ENCODE data around the gene IGFN1.

Gene IGFN1

GRCh38 chr1:201268604-201269151 lies 78.1 kb downstream of the IGFN1 start:
- no peak for DNase-seq

GRCh38 chr1:201269281-201269680 lies 78.7 kb downstream of the IGFN1 start:
- DNase-seq = no peak

DNA sequence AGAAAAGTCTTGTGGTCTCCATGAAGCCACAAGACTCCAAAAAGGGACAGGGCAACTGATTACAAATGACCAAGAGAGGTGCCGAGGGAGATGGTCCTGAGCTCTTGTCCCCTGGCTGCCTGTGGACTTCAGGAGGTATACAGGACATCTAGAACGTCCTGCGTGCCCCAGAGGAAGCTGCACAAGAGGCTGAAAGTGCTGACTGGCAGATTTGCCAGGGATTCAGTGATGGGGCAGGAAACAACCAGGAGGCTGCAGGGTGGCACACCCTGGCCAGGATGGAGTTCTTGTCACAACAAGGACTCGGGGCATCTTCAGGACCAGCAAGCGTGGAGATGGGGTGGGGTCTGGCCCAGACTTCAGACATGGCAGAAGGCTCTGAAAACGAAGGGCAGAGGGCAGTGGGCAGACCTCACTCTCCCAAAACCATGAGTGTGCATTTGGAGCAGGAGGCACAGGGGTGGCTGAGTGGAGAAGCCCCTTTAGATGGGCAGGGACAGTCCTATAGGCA lies 79.3 kb downstream of the IGFN1 start:
- no peak for DNase-seq

- DNase-seq = no peak
Measured at GRCh38 chr1:201270616-201271390, 80.2 kb downstream of the IGFN1 start.

GRCh38 chr1:201272799-201273198 lies 82.2 kb downstream of the IGFN1 start:
- no peak for DNase-seq

GRCh38 chr1:201274616-201275252 lies 84.1 kb downstream of the IGFN1 start:
- DNase-seq = no peak

DNA sequence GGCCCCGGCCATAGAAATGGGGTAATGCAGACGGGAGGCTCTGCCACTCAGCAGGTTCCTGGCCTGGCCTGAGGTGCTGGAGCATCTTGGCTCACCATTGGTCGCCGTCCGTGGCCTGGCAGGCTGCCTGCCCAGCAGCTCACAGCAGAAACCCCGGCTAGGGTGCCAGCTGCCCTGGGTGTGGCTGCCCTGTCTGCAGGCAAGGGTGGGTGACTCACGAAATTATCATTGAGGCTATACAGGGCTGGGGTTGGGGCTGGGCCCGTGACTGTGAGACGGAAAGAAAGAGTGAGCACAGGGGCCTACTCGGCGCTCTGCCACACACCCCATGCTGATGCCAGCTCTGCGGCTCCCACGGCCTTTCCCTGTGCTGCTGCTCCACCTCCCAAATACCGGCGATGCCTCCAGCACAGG lies 84.6 kb downstream of the IGFN1 start:
- peak; percentile 14 for DNase-seq

GRCh38 chr1:201276891-201277290 lies 86.3 kb downstream of the IGFN1 start:
- DNase-seq = no peak

DNA sequence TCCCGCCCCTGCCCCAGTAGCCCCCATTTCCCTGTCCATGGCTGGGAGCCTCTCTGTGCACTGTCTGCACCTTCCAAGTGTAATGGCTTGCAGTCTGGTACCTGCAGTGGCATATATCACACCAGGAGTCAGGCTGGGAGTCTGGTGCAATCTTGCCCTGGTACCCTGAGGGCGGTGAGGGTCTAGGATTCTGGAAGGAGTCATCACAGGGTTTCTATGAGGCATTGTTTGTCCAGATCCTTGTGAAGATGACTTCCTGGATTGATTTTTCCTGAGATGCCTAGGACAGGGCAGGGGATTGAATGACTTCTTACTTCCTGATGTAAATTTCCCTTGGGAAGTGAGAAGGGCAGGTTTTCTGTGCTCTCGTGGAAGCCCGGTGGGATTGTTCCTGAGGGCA lies 86.8 kb downstream of the IGFN1 start:
- no peak for DNase-seq

Measured in SHP77 treated with DMSO at 0.1 percent for 48 hours (cell line).